HG03457 (cell line): ENCODE measurements around the gene CAV3.

ENCODE experiments used
- ATAC-seq: cut with Tn5 transposase; IDR thresholded peaks from one replicate; pipeline ENCODE4 v1.9.1; 2021; ENCODE audit warnings: moderate number of reproducible peaks; ENCODE audit not compliant: unreplicated experiment

CAV3 gene

GRCh38 chr3:8734137-8734878, 706 bp downstream of the CAV3 start:
- no peak for ATAC-seq

DNA sequence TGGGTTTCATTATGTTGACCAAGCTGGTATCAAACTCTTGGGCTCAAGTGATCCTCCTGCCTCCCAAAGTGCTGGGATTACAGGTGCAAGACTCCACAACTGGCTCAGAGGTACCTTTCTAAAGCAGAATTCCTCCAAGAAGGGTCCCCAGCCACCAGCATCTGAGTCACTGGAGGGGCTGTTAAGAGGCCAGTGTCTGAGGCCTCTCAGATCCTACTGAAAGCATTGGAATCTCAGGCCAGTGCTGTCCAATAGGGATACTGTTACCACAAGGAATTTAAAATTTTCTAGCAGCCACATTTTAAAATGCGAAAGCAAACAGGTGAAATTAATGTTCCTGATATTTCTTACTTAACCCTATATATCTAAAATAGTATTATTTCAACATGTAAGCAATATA, 1.3 kb downstream of the CAV3 start:
- ATAC-seq: no peak

- no peak for ATAC-seq
Measured at GRCh38 chr3:8736436-8736835, 2.8 kb downstream of the CAV3 start.

- no peak for ATAC-seq
Measured at GRCh38 chr3:8737301-8737700, 3.7 kb downstream of the CAV3 start.

- ATAC-seq: no peak
Measured at GRCh38 chr3:8737823-8738222, 4.2 kb downstream of the CAV3 start.

DNA sequence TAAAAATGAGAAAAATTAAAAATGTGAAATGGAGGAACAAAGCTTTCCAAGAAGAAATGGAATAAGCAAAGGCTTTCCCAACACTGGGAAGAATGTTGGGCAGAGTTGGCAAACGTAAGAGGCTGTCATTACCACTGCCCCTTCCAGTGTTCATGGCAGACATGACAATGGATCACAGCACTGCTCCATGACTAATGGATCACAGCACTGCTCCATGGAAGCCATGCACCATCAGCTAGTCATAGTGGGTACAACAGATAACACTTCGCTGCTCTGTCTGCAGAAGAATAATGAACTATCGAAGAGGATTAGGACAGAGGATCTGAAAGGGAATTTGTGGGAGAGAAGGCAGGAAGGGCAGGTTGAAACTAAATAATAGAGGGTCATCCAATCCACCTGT, 5.0 kb downstream of the CAV3 start:
- no peak for ATAC-seq

DNA sequence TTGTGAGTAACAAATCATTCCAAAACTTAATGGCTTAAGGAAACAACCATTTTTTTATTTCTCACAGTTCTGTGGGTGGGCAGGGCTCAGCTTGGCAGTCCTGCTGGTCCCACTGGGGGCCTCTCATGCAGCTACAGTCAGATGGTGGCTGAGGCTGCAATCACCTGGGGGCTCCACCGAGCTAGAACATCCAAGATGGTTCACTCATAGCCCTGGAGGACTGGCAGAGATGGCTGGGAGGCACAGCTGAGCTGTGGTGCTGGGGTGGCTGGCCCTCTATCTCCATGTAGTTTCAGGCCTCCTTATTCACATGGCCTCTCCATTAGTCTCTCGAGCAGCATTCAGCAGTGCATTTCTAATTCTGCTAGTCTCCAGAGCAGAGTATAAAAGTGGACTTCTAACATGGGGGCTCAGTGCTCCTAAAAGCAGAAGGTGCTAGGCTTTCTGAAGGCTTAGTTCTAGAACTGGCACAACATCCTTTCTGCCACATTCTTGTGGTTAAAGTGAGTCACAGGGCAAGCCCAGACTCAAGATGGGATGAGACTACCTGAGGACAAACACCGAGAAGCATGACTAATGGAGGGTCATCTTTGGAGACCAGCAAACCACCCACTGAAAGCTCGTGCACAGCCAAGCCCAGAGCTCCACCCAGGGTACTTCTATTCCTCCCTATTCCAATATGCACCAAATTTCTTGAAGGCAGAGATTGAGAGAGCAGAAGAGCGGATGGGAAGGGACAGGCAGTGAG, 6.3 kb downstream of the CAV3 start:
- ATAC-seq: no peak

GRCh38 chr3:8741581-8742261, 8.1 kb downstream of the CAV3 start:
- ATAC-seq: no peak

GRCh38 chr3:8743021-8743601, 9.5 kb downstream of the CAV3 start:
- ATAC-seq: no peak

DNA sequence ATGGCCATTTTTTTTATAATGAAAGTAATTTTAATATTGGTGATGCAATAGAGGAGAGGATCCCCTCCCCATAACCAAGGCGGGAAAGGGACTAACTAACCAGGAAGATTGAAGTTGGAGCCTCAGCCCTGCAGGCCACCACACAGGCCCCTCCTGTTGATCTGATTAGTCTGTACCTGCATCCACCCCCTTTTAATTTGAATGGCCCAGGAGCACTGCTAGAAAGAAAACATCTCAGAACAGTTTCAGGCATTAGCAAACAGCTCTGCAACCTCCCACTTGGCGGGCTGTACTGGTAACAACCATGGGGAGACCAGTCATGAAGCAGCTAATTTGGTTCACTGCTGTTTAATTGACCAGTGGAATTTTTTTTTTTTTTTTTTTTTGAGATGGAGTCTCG, 10.3 kb downstream of the CAV3 start:
- no peak for ATAC-seq

DNA sequence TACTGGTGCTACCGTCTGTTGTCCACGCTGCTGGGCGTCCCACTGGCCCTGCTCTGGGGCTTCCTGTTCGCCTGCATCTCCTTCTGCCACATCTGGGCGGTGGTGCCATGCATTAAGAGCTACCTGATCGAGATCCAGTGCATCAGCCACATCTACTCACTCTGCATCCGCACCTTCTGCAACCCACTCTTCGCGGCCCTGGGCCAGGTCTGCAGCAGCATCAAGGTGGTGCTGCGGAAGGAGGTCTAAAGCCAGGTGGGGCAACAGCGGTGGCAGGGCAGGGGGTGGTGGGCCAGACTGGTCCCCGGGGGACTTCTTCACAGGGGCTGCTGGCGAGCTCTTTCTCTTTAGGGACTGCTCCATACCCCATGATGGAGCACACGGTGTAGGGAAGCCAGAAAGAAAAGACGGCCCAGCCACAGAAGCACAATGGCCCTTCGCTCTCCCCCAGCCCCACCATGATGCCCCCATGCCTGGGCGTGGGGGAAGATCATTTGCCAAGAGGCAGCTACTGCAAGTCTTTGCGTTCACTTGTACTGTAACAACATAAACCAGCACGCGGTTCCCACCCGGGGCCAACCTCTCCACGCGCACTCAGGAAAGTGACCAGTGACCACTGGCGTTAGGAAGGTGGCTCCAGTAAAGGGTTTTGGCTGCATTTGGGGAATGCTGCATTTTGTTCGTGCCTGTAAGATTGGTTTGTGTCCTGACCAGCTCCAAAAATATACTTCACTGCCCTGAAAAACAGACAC, 12.2 kb downstream of the CAV3 start:
- no peak for ATAC-seq

DNA sequence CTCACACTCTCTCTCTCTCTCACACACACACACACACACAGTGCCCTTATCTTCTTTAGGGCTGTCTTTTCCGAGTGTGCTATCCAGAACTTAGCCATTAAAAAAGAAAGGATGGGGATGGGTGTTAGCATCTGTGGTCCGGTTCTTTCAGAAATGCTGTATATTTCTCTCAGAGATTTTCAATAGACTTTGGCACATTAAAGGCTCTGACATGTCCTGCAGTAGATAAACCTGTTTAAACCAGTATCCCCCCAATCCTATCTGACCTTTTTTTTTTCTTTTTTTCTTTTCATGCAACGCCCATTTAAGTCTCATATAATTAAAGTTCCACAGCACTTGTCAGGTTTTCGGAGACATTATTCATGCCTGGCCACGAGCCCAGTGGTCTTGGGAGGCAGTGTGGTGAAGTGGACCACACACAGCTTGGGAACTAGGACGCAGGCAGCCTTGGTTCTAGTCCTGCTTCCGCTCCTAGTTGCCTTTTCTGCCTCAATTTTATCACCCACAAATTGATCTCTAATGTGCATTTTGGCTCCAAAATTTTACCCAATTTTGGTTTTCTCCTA, 13.3 kb downstream of the CAV3 start:
- ATAC-seq: no peak

DNA sequence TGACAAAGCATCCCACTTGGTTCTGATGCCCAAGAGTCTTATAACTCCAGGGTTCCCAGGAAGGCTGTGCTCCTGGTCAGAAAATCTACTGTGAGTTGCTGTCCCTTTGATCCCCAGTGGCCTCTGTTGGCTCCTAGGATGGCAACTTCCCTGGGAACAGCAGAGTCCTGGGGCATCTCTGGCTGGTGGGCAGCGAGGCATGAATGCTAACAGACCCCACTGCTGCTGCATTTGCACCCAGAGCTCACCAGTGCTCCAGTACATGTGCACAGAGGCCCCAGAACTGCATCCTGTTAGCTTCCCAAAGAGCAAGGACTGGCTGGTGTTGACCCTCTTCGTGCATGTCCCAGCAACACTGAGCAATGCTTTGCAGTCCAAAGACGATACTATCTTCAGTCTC, 15.7 kb downstream of the CAV3 start:
- no peak for ATAC-seq

DNA sequence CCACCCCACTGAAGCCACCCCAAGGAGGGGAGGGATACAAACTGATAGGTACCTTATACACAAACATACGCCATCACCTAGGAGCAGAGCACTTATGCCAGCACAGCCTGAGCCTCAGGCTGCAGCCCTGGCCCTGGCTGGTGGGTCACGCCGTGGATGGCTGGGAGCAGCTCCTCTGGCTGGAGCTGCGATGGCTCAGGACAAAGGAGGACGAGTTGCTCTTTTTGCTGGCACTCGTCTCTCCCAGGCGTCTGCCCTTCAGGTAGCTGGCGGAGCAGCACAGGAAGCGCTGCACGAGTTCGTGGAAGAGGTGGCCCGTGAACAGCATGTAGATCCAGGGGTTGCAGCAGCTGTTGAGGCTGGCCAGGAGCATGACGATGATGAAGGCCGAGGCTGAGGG, 19.2 kb downstream of the CAV3 start:
- ATAC-seq: no peak

- ATAC-seq: no peak
Measured at GRCh38 chr3:8755097-8755496, 21.5 kb downstream of the CAV3 start.

GRCh38 chr3:8755564-8756237, 22.1 kb downstream of the CAV3 start:
- no peak for ATAC-seq

- ATAC-seq: no peak
Measured at GRCh38 chr3:8756671-8757070, 23.1 kb downstream of the CAV3 start.

- no peak for ATAC-seq
Measured at GRCh38 chr3:8757551-8758518, 24.2 kb downstream of the CAV3 start.
